ENCODE measurements around the gene FBLN2. TPM values are rescaled to one million over a fixed set of nuclear protein-coding genes. Genes with fewer than 3 reads are reported as not detected.

Gene FBLN2
- total RNA-seq, 2 experiments from 2014 or later, result not detected

DNA sequence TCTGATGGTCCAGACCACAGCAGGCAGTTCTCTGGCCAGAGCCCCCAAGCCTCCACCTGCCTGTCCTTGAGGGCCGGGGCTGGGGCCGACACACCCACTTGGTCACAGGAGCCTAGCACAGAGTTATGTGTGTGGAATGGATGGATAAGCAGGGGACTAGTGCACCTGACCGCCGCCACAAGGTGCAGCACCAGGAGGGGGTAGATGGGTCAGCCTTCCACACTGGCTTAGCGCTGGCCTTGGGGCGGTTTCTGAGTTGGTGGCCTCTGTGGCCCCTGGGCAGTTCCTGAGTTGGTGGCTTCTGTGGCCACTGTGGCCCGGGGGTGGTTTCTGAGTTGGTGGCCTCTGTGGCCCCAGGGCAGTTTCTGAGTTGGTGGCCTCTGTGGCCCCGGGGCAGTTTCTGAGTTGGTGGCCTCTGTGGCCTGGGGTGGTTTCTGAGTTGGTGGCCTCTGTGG is 75.8 kb downstream of the FBLN2 start:
- Mint-ChIP-seq H3K9me3 (no peaks in the 10 kb centered on the region), H3K4me1 (ENCODE audit: low read depth) (no peaks in the 10 kb centered on the region), H3K4me3 (no peak overlapping the region), H3K27ac (no peak overlapping the region), H3K27me3 (ENCODE audit: low read depth) (no peaks in the 10 kb centered on the region), H3K36me3 (ENCODE audit: low read depth) (no peaks in the 10 kb centered on the region)
- CTCF ChIA-PET, result no interaction called here
- intact Hi-C loops (cut with micrococcal nuclease), result no loop called here
- DNase-seq, result no peak

GRCh38 chr3:13626396-13626795 is 77.5 kb downstream of the FBLN2 start:
- CTCF ChIA-PET, result no interaction called here
- intact Hi-C loops (cut with micrococcal nuclease), result no loop called here
- H3K9me3 Mint-ChIP-seq, result no peaks in the 10 kb centered on the region
- no peak for DNase-seq
- H3K27ac Mint-ChIP-seq, result no peak overlapping the region
- no peaks in the 10 kb centered on the region for H3K36me3 Mint-ChIP-seq (ENCODE audit: low read depth)
- no peaks in the 10 kb centered on the region for H3K27me3 Mint-ChIP-seq (ENCODE audit: low read depth)
- no peak overlapping the region for H3K4me3 Mint-ChIP-seq
- no peaks in the 10 kb centered on the region for H3K4me1 Mint-ChIP-seq (ENCODE audit: low read depth)

- no peaks in the 10 kb centered on the region for H3K4me1 Mint-ChIP-seq (ENCODE audit: low read depth)
- CTCF ChIA-PET, result no interaction called here
- no peaks in the 10 kb centered on the region for H3K27me3 Mint-ChIP-seq (ENCODE audit: low read depth)
- intact Hi-C loops (cut with micrococcal nuclease), result no loop called here
- H3K9me3 Mint-ChIP-seq, result no peaks in the 10 kb centered on the region
- H3K36me3 Mint-ChIP-seq (ENCODE audit: low read depth), result no peaks in the 10 kb centered on the region
- no peak overlapping the region for H3K4me3 Mint-ChIP-seq
- no peak overlapping the region for H3K27ac Mint-ChIP-seq
- DNase-seq, result no peak
Observed at GRCh38 chr3:13626915-13627460, 78.1 kb downstream of the FBLN2 start.

GRCh38 chr3:13627681-13628080 is 78.8 kb downstream of the FBLN2 start:
- Mint-ChIP-seq H3K9me3 (no peaks in the 10 kb centered on the region), H3K4me1 (ENCODE audit: low read depth) (no peaks in the 10 kb centered on the region), H3K27me3 (ENCODE audit: low read depth) (no peaks in the 10 kb centered on the region), H3K4me3 (no peak overlapping the region), H3K27ac (no peak overlapping the region), H3K36me3 (ENCODE audit: low read depth) (no peaks in the 10 kb centered on the region)
- no peak for DNase-seq
- intact Hi-C loops (cut with micrococcal nuclease), result no loop called here
- CTCF ChIA-PET, result interaction anchor here (0.7 kb wide), 1 partner anchor 20 kb away, joined by 3 read pairs; no protein-coding TSS in a partner anchor

GRCh38 chr3:13628432-13628831 is 79.5 kb downstream of the FBLN2 start:
- DNase-seq, result no peak
- intact Hi-C loops (cut with micrococcal nuclease), result no loop called here
- Mint-ChIP-seq H3K27ac (no peak overlapping the region), H3K9me3 (no peaks in the 10 kb centered on the region), H3K4me3 (no peak overlapping the region), H3K36me3 (ENCODE audit: low read depth) (no peaks in the 10 kb centered on the region), H3K27me3 (ENCODE audit: low read depth) (no peaks in the 10 kb centered on the region), H3K4me1 (ENCODE audit: low read depth) (no peaks in the 10 kb centered on the region)
- CTCF ChIA-PET, result interaction anchor here (0.7 kb wide), 1 partner anchor 19 kb away, joined by 3 read pairs; no protein-coding TSS in a partner anchor

DNA sequence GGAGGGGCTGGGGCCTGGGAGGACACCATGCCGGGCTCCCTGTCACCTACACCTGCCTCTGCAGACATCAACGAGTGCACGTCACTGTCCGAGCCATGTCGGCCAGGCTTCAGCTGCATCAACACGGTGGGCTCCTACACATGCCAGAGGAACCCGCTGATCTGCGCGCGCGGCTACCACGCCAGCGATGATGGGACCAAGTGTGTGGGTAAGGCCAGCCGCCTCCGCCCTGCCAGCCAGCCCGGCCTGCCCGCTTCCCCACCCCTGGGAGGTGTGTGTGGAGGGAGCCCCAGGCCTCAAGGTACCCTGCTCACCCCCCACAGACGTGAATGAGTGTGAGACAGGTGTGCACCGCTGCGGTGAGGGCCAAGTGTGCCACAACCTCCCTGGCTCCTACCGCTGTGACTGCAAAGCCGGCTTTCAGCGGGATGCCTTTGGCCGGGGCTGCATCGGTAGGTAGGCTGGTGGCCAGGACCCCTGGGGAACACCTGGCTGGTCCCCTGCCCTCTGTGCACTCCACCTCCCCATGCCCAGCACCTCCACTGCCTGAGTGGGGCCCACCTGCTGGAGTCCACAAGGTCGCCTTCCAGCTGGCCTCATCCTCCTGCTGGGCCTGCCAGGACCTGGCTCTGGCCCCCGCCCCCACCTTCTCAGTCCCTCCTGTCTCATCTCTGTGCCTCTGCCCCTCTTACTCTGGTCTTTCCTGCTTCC is 80.1 kb downstream of the FBLN2 start:
- no peaks in the 10 kb centered on the region for H3K9me3 Mint-ChIP-seq
- H3K36me3 Mint-ChIP-seq (ENCODE audit: low read depth), result no peaks in the 10 kb centered on the region
- CTCF ChIA-PET, result no interaction called here
- no peak overlapping the region for H3K27ac Mint-ChIP-seq
- intact Hi-C loops (cut with micrococcal nuclease), result no loop called here
- no peak for DNase-seq
- no peaks in the 10 kb centered on the region for H3K27me3 Mint-ChIP-seq (ENCODE audit: low read depth)
- no peaks in the 10 kb centered on the region for H3K4me1 Mint-ChIP-seq (ENCODE audit: low read depth)
- H3K4me3 Mint-ChIP-seq, result no peak overlapping the region

GRCh38 chr3:13629644-13630043 is 80.7 kb downstream of the FBLN2 start:
- H3K9me3 Mint-ChIP-seq, result no peaks in the 10 kb centered on the region
- no peaks in the 10 kb centered on the region for H3K36me3 Mint-ChIP-seq (ENCODE audit: low read depth)
- CTCF ChIA-PET, result no interaction called here
- H3K4me3 Mint-ChIP-seq, result no peak overlapping the region
- H3K27me3 Mint-ChIP-seq (ENCODE audit: low read depth), result no peaks in the 10 kb centered on the region
- no peak for DNase-seq
- intact Hi-C loops (cut with micrococcal nuclease), result no loop called here
- H3K4me1 Mint-ChIP-seq (ENCODE audit: low read depth), result no peaks in the 10 kb centered on the region
- H3K27ac Mint-ChIP-seq, result no peak overlapping the region

DNA sequence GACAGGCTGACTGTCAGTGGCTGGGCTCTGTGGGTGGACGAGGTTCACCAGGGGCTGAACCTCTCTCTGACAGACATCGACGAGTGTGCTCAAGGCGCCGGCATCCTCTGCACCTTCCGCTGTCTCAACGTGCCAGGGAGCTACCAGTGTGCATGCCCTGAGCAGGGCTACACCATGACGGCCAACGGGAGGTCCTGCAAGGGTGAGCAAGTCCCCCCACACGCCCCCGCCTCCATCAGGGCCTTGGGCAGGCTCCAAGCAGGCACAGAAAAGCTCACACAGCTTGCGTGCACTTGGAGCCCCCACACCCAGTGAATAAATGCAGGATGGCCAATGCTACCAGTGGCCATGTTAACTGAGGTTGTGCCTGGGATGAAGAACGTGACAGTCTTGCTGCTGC is 82.3 kb downstream of the FBLN2 start:
- DNase-seq, result no peak
- no peaks in the 10 kb centered on the region for H3K36me3 Mint-ChIP-seq (ENCODE audit: low read depth)
- no peaks in the 10 kb centered on the region for H3K4me1 Mint-ChIP-seq (ENCODE audit: low read depth)
- H3K4me3 Mint-ChIP-seq, result no peak overlapping the region
- CTCF ChIA-PET, result interaction anchor here (0.8 to 1.9 kb wide), 2 partner anchors 17 to 20 kb away, joined by 3 to 8 read pairs; no protein-coding TSS in a partner anchor
- no peaks in the 10 kb centered on the region for H3K9me3 Mint-ChIP-seq
- no peak overlapping the region for H3K27ac Mint-ChIP-seq
- no peaks in the 10 kb centered on the region for H3K27me3 Mint-ChIP-seq (ENCODE audit: low read depth)
- intact Hi-C loops (cut with micrococcal nuclease), result no loop called here

- intact Hi-C loops (cut with micrococcal nuclease), result no loop called here
- Mint-ChIP-seq H3K27me3 (ENCODE audit: low read depth) (no peaks in the 10 kb centered on the region), H3K36me3 (ENCODE audit: low read depth) (no peaks in the 10 kb centered on the region), H3K4me3 (no peak overlapping the region), H3K9me3 (no peaks in the 10 kb centered on the region), H3K4me1 (ENCODE audit: low read depth) (no peaks in the 10 kb centered on the region), H3K27ac (no peak overlapping the region)
- DNase-seq, result no peak
- CTCF ChIA-PET, result no interaction called here
Observed at GRCh38 chr3:13633176-13633575, 84.3 kb downstream of the FBLN2 start.

DNA sequence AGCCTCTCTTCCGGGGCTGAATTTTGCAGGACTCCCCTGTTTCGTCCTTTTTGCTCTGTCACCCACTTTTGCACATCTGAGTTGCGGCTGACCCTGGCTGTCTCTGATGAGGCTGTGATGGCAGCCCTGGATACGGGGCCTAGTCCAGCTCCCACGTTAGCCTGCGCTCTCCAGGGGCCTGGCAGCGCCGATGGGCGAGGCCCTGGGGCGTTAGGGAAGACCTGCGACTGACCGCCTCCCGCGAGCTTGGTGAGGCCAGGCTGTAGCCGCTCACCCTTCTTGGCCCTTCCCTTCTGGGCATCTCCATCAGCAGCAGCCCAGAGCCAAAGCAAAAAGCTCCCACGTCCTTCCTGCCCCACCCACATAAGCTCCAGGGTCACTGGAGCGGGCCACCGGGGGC is 85.2 kb downstream of the FBLN2 start:
- Mint-ChIP-seq H3K27ac (no peak overlapping the region), H3K9me3 (no peaks in the 10 kb centered on the region), H3K4me3 (no peak overlapping the region), H3K27me3 (ENCODE audit: low read depth) (no peaks in the 10 kb centered on the region), H3K4me1 (ENCODE audit: low read depth) (no peaks in the 10 kb centered on the region), H3K36me3 (ENCODE audit: low read depth) (no peaks in the 10 kb centered on the region)
- CTCF ChIA-PET, result interaction anchor here (0.5 to 1.4 kb wide), 3 partner anchors 14 to 364 kb away, joined by 3 to 5 read pairs (median 4); no protein-coding TSS in a partner anchor
- DNase-seq, result no peak
- intact Hi-C loops (cut with micrococcal nuclease), result no loop called here

GRCh38 chr3:13634615-13635014 is 85.7 kb downstream of the FBLN2 start:
- no peak for DNase-seq
- no peak overlapping the region for H3K4me3 Mint-ChIP-seq
- CTCF ChIA-PET, result interaction anchor here (0.5 to 1.4 kb wide), 3 partner anchors 14 to 365 kb away, joined by 3 to 5 read pairs (median 4); no protein-coding TSS in a partner anchor
- no peaks in the 10 kb centered on the region for H3K9me3 Mint-ChIP-seq
- H3K27me3 Mint-ChIP-seq (ENCODE audit: low read depth), result no peaks in the 10 kb centered on the region
- H3K27ac Mint-ChIP-seq, result no peak overlapping the region
- H3K4me1 Mint-ChIP-seq (ENCODE audit: low read depth), result no peaks in the 10 kb centered on the region
- intact Hi-C loops (cut with micrococcal nuclease), result no loop called here
- no peaks in the 10 kb centered on the region for H3K36me3 Mint-ChIP-seq (ENCODE audit: low read depth)

GRCh38 chr3:13636186-13636585 is 87.3 kb downstream of the FBLN2 start:
- intact Hi-C loops (cut with micrococcal nuclease), result no loop called here
- no peak overlapping the region for H3K4me3 Mint-ChIP-seq
- H3K27me3 Mint-ChIP-seq (ENCODE audit: low read depth), result no peaks in the 10 kb centered on the region
- H3K9me3 Mint-ChIP-seq, result no peaks in the 10 kb centered on the region
- H3K36me3 Mint-ChIP-seq (ENCODE audit: low read depth), result no peaks in the 10 kb centered on the region
- no peak overlapping the region for H3K27ac Mint-ChIP-seq
- no peaks in the 10 kb centered on the region for H3K4me1 Mint-ChIP-seq (ENCODE audit: low read depth)
- CTCF ChIA-PET, result no interaction called here
- DNase-seq, result no peak

GRCh38 chr3:13636874-13637273 is 87.9 kb downstream of the FBLN2 start:
- Mint-ChIP-seq H3K27me3 (ENCODE audit: low read depth) (no peaks in the 10 kb centered on the region), H3K4me3 (no peak overlapping the region), H3K27ac (no peak overlapping the region), H3K4me1 (ENCODE audit: low read depth) (no peaks in the 10 kb centered on the region), H3K9me3 (no peaks in the 10 kb centered on the region), H3K36me3 (ENCODE audit: low read depth) (no peaks in the 10 kb centered on the region)
- CTCF ChIA-PET, result interaction anchor here (1.4 kb wide), 1 partner anchor 11 kb away, joined by 3 read pairs; no protein-coding TSS in a partner anchor
- intact Hi-C loops (cut with micrococcal nuclease), result no loop called here
- no peak for DNase-seq

Measured in activated naive CD4-positive, alpha-beta T cell treated with anti-CD3 and anti-CD28 coated beads for 36 hours (primary cell).